CD14-positive monocyte (primary cell): ENCODE results near the gene COL26A1. TPM values are rescaled to one million over a fixed set of nuclear protein-coding genes. Genes with fewer than 3 reads are reported as not detected.

Experiments used
- DNase-seq, 3 donors: peaks; one replicate each; pipeline ENCODE4 v3.0.0-alpha.2; 2011 to 2022
- H2AFZ ChIP-seq: 2 replicates; pipeline ENCODE4 v1.6.0; 2012; ENCODE audit warnings: mild to moderate bottlenecking, low read depth, low read length, inconsistent platforms; ENCODE audit not compliant: insufficient read depth, poor library complexity, severe bottlenecking
- H3K27ac ChIP-seq, 2 donors: 1 replicate in 1 of 2; 2 replicates in 1 of 2; pipeline ENCODE4 v1.5.1; 2012 to 2013; ENCODE audit warnings: low read length in 2 of 2, control low read depth in 1 of 2, inconsistent platforms in 1 of 2, low read depth in 1 of 2, mild to moderate bottlenecking in 1 of 2
- H3K27me3 ChIP-seq, 2 donors: one replicate each; pipeline versions ENCODE4 v1.6.0 to v1.6.1; 2011 to 2013; ENCODE audit warnings: low read length in 2 of 2; ENCODE audit not compliant: control insufficient read depth in 2 of 2, insufficient read depth in 2 of 2
- H3K36me3 ChIP-seq, 2 donors: replicated peaks in 1 of 2; 1 replicate in 1 of 2; 2 replicates in 1 of 2; pipeline versions ENCODE4 v1.5.1 to v1.6.1; 2012 to 2013; ENCODE audit warnings: low read length in 2 of 2, control low read depth in 1 of 2, inconsistent platforms in 1 of 2, mild to moderate bottlenecking in 1 of 2; ENCODE audit not compliant: insufficient read depth in 2 of 2, control insufficient read depth in 1 of 2
- H3K4me1 ChIP-seq, 2 donors: 1 replicate in 1 of 2; 2 replicates in 1 of 2; pipeline versions ENCODE4 v1.5.1 to v1.6.1; 2012 to 2013; ENCODE audit warnings: low read length in 2 of 2, control low read depth in 1 of 2, inconsistent platforms in 1 of 2, mild to moderate bottlenecking in 1 of 2, moderate library complexity in 1 of 2; ENCODE audit not compliant: insufficient read depth in 2 of 2, control insufficient read depth in 1 of 2
- H3K4me2 ChIP-seq: replicated peaks from 2 replicates; pipeline ENCODE3; 2012; ENCODE audit warnings: low read length, moderate library complexity, mild to moderate bottlenecking; ENCODE audit not compliant: poor library complexity, severe bottlenecking; ENCODE audit errors: extremely low read depth
- H3K4me3 ChIP-seq, 3 experiments: fragments of 200-600 bp in 1 of 3; sonication (generic) in 1 of 3; replicated peaks in 1 of 3; 1 replicate in 2 of 3; 2 replicates in 1 of 3; pipeline ENCODE4 v1.5.1; 2011 to 2013; ENCODE audit warnings: low read length in 3 of 3, mild to moderate bottlenecking in 3 of 3, control low read depth in 2 of 3, low read depth in 2 of 3, inconsistent platforms in 1 of 3, moderate library complexity in 1 of 3
- H3K79me2 ChIP-seq: 2 replicates; pipeline ENCODE4 v1.6.0; 2012; ENCODE audit warnings: mild to moderate bottlenecking, control low read depth, inconsistent platforms, low read length, moderate library complexity; ENCODE audit not compliant: insufficient read depth
- H3K9ac ChIP-seq: 2 replicates; pipeline ENCODE4 v1.6.0; 2017; ENCODE audit warnings: low read length, mild to moderate bottlenecking; ENCODE audit not compliant: insufficient read depth, poor library complexity, severe bottlenecking
- H3K9me3 ChIP-seq, 2 donors: replicated peaks in 1 of 2; 1 replicate in 1 of 2; 2 replicates in 1 of 2; pipeline versions ENCODE4 v1.5.1 to v1.6.1; 2012 to 2013; ENCODE audit warnings: low read length in 2 of 2, control low read depth in 1 of 2; ENCODE audit not compliant: control insufficient read depth in 1 of 2, insufficient read depth in 1 of 2
- H4K20me1 ChIP-seq: 2 replicates; pipeline ENCODE4 v1.6.0; 2012; ENCODE audit warnings: mild to moderate bottlenecking, low read length, control low read depth, moderate library complexity; ENCODE audit not compliant: insufficient read depth
- H3K27ac Mint-ChIP-seq, 7 donors: one replicate each; pipeline ENCODE4 v1.8.0; 2020; ENCODE audit warnings: mild to moderate bottlenecking in 7 of 7, mixed read lengths in 7 of 7, moderate library complexity in 6 of 7, inconsistent platforms in 2 of 7
- H3K27me3 Mint-ChIP-seq, 3 donors: one replicate each; pipeline ENCODE4 v1.8.0; 2021 to 2022; ENCODE audit warnings: low read depth in 3 of 3, mild to moderate bottlenecking in 3 of 3, mixed read lengths in 3 of 3, moderate library complexity in 3 of 3, inconsistent platforms in 1 of 3
- H3K36me3 Mint-ChIP-seq, 2 donors: one replicate each; pipeline ENCODE4 v1.8.0; 2020; ENCODE audit warnings: mixed read lengths in 2 of 2, inconsistent platforms in 1 of 2, mild to moderate bottlenecking in 1 of 2
- H3K4me1 Mint-ChIP-seq: one replicate; pipeline ENCODE4 v1.8.0; 2020; ENCODE audit warnings: mild to moderate bottlenecking, mixed read lengths
- H3K4me3 Mint-ChIP-seq, 2 donors: one replicate each; pipeline ENCODE4 v1.8.0; 2020; ENCODE audit warnings: mild to moderate bottlenecking in 2 of 2, mixed read lengths in 2 of 2, moderate library complexity in 1 of 2
- H3K9me3 Mint-ChIP-seq, 7 donors: one replicate each; pipeline ENCODE4 v1.8.0; 2020 to 2022; ENCODE audit warnings: mixed read lengths in 7 of 7, mild to moderate bottlenecking in 6 of 7, moderate library complexity in 6 of 7, inconsistent platforms in 2 of 7
- WGBS: methylation state at CpG from one replicate; pipeline ENCODE4 v1.1.5; 2013; ENCODE audit warnings: missing lambda C conversion rate; ENCODE audit not compliant: insufficient coverage; 5-methylcytosine and 5-hydroxymethylcytosine counted together
- intact Hi-C, 2 donors: fragments of 100-400 bp; cut with micrococcal nuclease; formaldehyde crosslinking; loops; one replicate each; pipeline versions ENCODE4 v1.15.0 to v1.15.1; 2023
- polyA plus RNA-seq, 3 donors: library from polyadenylated mRNA; depleted of rRNA in 1 of 3; unstranded in 2 of 3; stranded (reverse) in 1 of 3; fragments of 300-500 nt in 2 of 3; fragments of >200 nt in 1 of 3; fragmentation: Illumina TruSeq in 2 of 3; gene quantifications; 1 replicate in 2 of 3; 2 replicates in 1 of 3; pipeline ENCODE4 v1.2.3, GENCODE V29; 2012 to 2021
- TF ChIP-seq, protein P1 (sequence below): fragments of 200-600 bp; IDR thresholded peaks from one replicate; pipeline ENCODE4 v1.8.0; 2022; ENCODE audit warnings: antibody characterized with exemption, mild to moderate bottlenecking

The COL26A1 gene
- polyA plus RNA-seq, 3 donors = not detected

DNA sequence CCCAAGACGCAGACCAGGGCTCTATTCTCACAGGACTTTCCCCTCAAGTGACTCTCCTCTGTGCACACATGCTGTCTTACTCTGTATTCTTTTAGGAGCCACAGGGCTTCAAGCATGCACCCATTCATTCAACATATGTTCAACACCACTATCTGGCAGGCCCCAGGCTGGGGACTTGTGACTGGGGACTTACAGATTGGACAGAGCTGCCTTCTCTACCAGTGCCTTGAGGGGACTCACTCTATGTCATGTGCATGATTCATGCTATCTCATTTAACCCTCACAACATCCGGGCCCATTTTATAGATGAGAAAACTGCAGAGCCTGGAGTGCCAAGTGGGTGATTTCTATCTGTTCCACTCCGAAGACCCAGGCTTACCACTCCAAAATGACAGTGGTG is 232.1 kb downstream of the COL26A1 start:
- Mint-ChIP-seq H3K36me3 (no peaks in the 10 kb centered on the region), H3K9me3 (no peaks in the 10 kb centered on the region), H3K27ac (no peak overlapping the region), H3K4me1 (no peaks in the 10 kb centered on the region), H3K27me3 (peaks cover 0 to 2% (median 0%) of the 10 kb centered on the region in 3 donors), H3K4me3 (no peak overlapping the region)
- Histone ChIP-seq H3K4me3 (no peak overlapping the region), H3K27ac (no peak overlapping the region), H4K20me1 (no peaks in the 10 kb centered on the region), H3K4me1 (no peaks in the 10 kb centered on the region), H3K9ac (no peak overlapping the region), H3K9me3 (no peaks in the 10 kb centered on the region), H3K36me3 (no peaks in the 10 kb centered on the region), H3K27me3 (no peaks in the 10 kb centered on the region), H3K4me2 (no peak overlapping the region), H2AFZ (no peak overlapping the region), H3K79me2 (no peaks in the 10 kb centered on the region)
- TF ChIP-seq, protein P1, sequence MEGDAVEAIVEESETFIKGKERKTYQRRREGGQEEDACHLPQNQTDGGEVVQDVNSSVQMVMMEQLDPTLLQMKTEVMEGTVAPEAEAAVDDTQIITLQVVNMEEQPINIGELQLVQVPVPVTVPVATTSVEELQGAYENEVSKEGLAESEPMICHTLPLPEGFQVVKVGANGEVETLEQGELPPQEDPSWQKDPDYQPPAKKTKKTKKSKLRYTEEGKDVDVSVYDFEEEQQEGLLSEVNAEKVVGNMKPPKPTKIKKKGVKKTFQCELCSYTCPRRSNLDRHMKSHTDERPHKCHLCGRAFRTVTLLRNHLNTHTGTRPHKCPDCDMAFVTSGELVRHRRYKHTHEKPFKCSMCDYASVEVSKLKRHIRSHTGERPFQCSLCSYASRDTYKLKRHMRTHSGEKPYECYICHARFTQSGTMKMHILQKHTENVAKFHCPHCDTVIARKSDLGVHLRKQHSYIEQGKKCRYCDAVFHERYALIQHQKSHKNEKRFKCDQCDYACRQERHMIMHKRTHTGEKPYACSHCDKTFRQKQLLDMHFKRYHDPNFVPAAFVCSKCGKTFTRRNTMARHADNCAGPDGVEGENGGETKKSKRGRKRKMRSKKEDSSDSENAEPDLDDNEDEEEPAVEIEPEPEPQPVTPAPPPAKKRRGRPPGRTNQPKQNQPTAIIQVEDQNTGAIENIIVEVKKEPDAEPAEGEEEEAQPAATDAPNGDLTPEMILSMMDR = no peak
- intact Hi-C loops = no loop called here
- DNase-seq = no peak
- 94% methylated on average over 1 of the region's 3 CpGs for WGBS

DNA sequence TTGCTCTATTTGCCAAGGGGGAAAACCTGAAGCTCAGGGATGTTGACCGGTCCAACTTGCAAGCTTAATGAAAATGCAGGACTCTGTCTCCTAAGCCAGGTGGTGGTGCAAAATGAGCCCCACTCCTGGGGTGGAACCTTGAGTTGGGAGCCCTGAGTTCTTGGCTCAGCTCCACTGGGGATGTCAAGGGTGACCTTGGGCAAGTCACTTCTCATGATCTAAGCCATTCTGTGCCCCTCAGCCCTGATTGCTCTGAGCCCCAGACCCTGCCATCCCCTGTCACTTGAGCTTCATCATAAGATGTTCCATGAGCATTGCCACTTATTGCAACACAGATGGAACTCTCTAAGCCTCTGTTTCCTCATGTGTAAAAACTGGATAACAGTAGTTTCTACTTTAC is 232.6 kb downstream of the COL26A1 start:
- no peaks in the 10 kb centered on the region for H3K4me1 Mint-ChIP-seq
- no peak overlapping the region for H3K4me3 Mint-ChIP-seq
- intact Hi-C loops = no loop called here
- Histone ChIP-seq H3K4me2 (no peak overlapping the region), H3K79me2 (no peaks in the 10 kb centered on the region), H3K9ac (no peak overlapping the region), H3K36me3 (no peaks in the 10 kb centered on the region), H3K27me3 (no peaks in the 10 kb centered on the region), H3K4me3 (no peak overlapping the region), H4K20me1 (no peaks in the 10 kb centered on the region), H3K4me1 (no peaks in the 10 kb centered on the region), H3K9me3 (no peaks in the 10 kb centered on the region), H2AFZ (no peak overlapping the region), H3K27ac (no peak overlapping the region)
- no peak for DNase-seq
- H3K27ac Mint-ChIP-seq = no peak overlapping the region
- 83% methylated on average over 1 of the region's 1 CpG for WGBS
- H3K9me3 Mint-ChIP-seq = no peaks in the 10 kb centered on the region
- TF ChIP-seq, protein P1 = no peak
- H3K36me3 Mint-ChIP-seq = no peaks in the 10 kb centered on the region
- no peaks in the 10 kb centered on the region for H3K27me3 Mint-ChIP-seq
